ENCODE data around the gene ZDHHC18.

Gene ZDHHC18

DNA sequence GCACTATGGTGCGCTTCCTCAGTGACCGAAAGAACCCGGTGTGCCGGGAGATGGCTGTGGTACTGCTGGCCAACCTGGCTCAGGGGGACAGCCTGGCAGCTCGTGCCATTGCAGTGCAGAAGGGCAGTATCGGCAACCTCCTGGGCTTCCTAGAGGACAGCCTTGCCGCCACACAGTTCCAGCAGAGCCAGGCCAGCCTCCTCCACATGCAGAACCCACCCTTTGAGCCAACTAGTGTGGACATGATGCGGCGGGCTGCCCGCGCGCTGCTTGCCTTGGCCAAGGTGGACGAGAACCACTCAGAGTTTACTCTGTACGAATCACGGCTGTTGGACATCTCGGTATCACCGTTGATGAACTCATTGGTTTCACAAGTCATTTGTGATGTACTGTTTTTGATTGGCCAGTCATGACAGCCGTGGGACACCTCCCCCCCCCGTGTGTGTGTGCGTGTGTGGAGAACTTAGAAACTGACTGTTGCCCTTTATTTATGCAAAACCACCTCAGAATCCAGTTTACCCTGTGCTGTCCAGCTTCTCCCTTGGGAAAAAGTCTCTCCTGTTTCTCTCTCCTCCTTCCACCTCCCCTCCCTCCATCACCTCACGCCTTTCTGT, 46.0 kb upstream of the ZDHHC18 start:
- Histone ChIP-seq H3K36me3 (ENCODE audit: control insufficient read depth in 2 of 2, insufficient read depth in 1 of 2, low read length in 2 of 2) (peaks cover 15 to 76% of the 10 kb centered on the region in 2 experiments), H3K27ac (ENCODE audit: extremely low read depth, low read depth, low read length) (no peak overlapping the region), H3K9me3 (ENCODE audit: control insufficient read depth, insufficient read depth, low read depth, low read length) (no peaks in the 10 kb centered on the region), H3K4me1 (ENCODE audit: control insufficient read depth, insufficient read depth, low read length) (peaks cover 11% of the 10 kb centered on the region), H3K4me3 (ENCODE audit: low read depth, low read length) (no peak overlapping the region)
- TF ChIP-seq, protein P1, sequence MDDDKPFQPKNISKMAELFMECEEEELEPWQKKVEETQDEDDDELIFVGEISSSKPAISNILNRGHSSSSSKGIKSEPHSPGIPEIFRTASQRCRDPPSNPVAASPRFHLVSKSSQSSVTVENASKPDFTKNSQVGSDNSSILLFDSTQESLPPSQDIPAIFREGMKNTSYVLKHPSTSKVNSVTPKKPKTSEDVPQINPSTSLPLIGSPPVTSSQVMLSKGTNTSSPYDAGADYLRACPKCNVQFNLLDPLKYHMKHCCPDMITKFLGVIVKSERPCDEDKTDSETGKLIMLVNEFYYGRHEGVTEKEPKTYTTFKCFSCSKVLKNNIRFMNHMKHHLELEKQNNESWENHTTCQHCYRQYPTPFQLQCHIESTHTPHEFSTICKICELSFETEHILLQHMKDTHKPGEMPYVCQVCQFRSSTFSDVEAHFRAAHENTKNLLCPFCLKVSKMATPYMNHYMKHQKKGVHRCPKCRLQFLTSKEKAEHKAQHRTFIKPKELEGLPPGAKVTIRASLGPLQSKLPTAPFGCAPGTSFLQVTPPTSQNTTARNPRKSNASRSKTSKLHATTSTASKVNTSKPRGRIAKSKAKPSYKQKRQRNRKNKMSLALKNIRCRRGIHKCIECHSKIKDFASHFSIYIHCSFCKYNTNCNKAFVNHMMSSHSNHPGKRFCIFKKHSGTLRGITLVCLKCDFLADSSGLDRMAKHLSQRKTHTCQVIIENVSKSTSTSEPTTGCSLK (tag by site-specific recombination; IDR thresholded peaks at IDR 0.05) = no peak
- TF ChIP-seq, protein P2, sequence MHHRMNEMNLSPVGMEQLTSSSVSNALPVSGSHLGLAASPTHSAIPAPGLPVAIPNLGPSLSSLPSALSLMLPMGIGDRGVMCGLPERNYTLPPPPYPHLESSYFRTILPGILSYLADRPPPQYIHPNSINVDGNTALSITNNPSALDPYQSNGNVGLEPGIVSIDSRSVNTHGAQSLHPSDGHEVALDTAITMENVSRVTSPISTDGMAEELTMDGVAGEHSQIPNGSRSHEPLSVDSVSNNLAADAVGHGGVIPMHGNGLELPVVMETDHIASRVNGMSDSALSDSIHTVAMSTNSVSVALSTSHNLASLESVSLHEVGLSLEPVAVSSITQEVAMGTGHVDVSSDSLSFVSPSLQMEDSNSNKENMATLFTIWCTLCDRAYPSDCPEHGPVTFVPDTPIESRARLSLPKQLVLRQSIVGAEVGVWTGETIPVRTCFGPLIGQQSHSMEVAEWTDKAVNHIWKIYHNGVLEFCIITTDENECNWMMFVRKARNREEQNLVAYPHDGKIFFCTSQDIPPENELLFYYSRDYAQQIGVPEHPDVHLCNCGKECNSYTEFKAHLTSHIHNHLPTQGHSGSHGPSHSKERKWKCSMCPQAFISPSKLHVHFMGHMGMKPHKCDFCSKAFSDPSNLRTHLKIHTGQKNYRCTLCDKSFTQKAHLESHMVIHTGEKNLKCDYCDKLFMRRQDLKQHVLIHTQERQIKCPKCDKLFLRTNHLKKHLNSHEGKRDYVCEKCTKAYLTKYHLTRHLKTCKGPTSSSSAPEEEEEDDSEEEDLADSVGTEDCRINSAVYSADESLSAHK (tag by site-specific recombination; IDR thresholded peaks at IDR 0.05) = peak; percentile 35; the same call in 1 of the 2 replicates
- TF ChIP-seq ZNF394 (tag by site-specific recombination; IDR thresholded peaks at IDR 0.05; ENCODE audit: borderline replicate concordance) = peak; percentile 72; the same call in 1 of the 2 replicates
- ChIA-PET POLR2A (interaction anchor here (0.9 kb wide), 1 partner anchor 82 kb away, joined by 6 read pairs; no protein-coding TSS in a partner anchor), CTCF (interaction anchor here (2.7 kb wide), 1 partner anchor 177 kb away, joined by 17 read pairs; no protein-coding TSS in a partner anchor)

- Histone ChIP-seq H3K27ac (ENCODE audit: extremely low read depth, low read depth, low read length) (no peak overlapping the region), H3K4me1 (ENCODE audit: control insufficient read depth, insufficient read depth, low read length) (peaks cover 11% of the 10 kb centered on the region), H3K4me3 (ENCODE audit: low read depth, low read length) (no peak overlapping the region), H3K9me3 (ENCODE audit: control insufficient read depth, insufficient read depth, low read depth, low read length) (no peaks in the 10 kb centered on the region), H3K36me3 (ENCODE audit: control insufficient read depth in 2 of 2, insufficient read depth in 1 of 2, low read length in 2 of 2) (peaks cover 15 to 68% of the 10 kb centered on the region in 2 experiments)
- POLR2A ChIA-PET = interaction anchor here (0.6 to 0.9 kb wide), 3 partner anchors 83 to 115 kb away, joined by 3 to 6 read pairs (median 6); no protein-coding TSS in a partner anchor
- no peak for TF ChIP-seq ZFP69B (tag by site-specific recombination; IDR thresholded peaks at IDR 0.05)
- TF ChIP-seq, protein P3, sequence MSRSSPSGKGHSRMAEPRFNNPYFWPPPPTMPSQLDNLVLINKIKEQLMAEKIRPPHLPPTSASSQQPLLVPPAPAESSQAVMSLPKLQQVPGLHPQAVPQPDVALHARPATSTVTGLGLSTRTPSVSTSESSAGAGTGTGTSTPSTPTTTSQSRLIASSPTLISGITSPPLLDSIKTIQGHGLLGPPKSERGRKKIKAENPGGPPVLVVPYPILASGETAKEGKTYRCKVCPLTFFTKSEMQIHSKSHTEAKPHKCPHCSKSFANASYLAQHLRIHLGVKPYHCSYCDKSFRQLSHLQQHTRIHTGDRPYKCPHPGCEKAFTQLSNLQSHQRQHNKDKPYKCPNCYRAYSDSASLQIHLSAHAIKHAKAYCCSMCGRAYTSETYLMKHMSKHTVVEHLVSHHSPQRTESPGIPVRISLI (tag by site-specific recombination; IDR thresholded peaks at IDR 0.05) = 0 out of 2 replicates have a peak, but pooled peaks have one; percentile 2
- CTCF ChIA-PET = interaction anchor here (0.7 to 2.7 kb wide), 3 partner anchors 8 to 178 kb away, joined by 3 to 17 read pairs (median 3); no protein-coding TSS in a partner anchor
Observed at GRCh38 chr1:26781206-26781825, 45.2 kb upstream of the ZDHHC18 start.

DNA sequence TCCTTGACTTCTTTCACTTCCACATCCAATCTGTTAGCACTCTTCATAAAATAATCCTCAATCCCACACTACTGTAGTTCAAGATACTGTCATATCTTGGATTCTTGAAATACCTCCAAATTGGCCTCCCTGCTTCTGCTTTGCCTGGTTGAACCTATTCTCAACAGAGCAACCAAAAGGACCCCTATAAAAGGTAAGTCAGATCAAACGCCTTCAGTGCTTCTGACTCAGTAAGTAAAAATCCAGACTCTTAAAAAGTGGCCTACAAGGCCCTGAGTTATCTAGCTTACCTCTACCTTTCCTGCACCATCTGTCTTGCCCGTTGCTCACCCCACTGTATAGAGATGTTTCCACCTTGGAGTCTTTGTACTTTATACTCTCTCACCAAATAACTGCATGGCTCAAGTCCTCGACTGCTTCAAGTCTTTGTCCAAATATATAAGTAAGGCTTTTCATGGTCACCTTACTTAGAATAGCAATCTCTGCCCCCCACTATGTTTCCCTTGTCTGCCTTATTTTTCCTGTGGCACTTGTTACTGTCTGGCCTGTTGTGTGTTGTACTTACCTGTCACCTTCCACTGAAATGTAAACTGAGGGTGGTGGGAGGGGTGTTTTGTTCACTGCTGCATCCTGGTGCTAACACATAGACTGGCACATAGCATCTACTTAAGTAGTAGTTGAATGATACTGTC, 43.8 kb upstream of the ZDHHC18 start:
- Histone ChIP-seq H3K36me3 (ENCODE audit: control insufficient read depth in 2 of 2, insufficient read depth in 1 of 2, low read length in 2 of 2) (peaks cover 7 to 54% of the 10 kb centered on the region in 2 experiments), H3K9me3 (ENCODE audit: control insufficient read depth, insufficient read depth, low read depth, low read length) (no peaks in the 10 kb centered on the region), H3K4me1 (ENCODE audit: control insufficient read depth, insufficient read depth, low read length) (peaks cover 16% of the 10 kb centered on the region), H3K4me3 (ENCODE audit: low read depth, low read length) (no peak overlapping the region), H3K27ac (ENCODE audit: extremely low read depth, low read depth, low read length) (no peak overlapping the region)
- ChIA-PET POLR2A (interaction anchor here (1.7 kb wide), 1 partner anchor 85 kb away, joined by 28 read pairs; no protein-coding TSS in a partner anchor), CTCF (no interaction called here)
- no peak for TF ChIP-seq SP2 (tag by site-specific recombination; IDR thresholded peaks at IDR 0.05)
- no peak for TF ChIP-seq HOXD13 (CRISPR knock-in tag; IDR thresholded peaks at IDR 0.05; ENCODE audit: borderline replicate concordance)
- no peak for TF ChIP-seq YY1 (tag by site-specific recombination; IDR thresholded peaks at IDR 0.05)
- TF ChIP-seq ZNF654 (tag by site-specific recombination; IDR thresholded peaks at IDR 0.05; ENCODE audit: low read depth) = no peak
- no peak for TF ChIP-seq ZNF324 (tag by site-specific recombination; IDR thresholded peaks at IDR 0.05)
- TF ChIP-seq ZNF639 (tag by site-specific recombination; IDR thresholded peaks at IDR 0.05) = no peak
- no peak for TF ChIP-seq ZNF112 (tag by site-specific recombination; IDR thresholded peaks at IDR 0.05)
- TF ChIP-seq YY2 (tag by site-specific recombination; IDR thresholded peaks at IDR 0.05) = no peak
- no peak for TF ChIP-seq ZNF837 (tag by site-specific recombination; IDR thresholded peaks at IDR 0.05)
- TF ChIP-seq TSHZ1 (tag by site-specific recombination; IDR thresholded peaks at IDR 0.05; ENCODE audit: borderline replicate concordance) = no peak

Data from HEK293 (cell line).